HepG2 (cell line): Measurements from ENCODE around the gene ADD2. TPM values are rescaled to one million over a fixed set of nuclear protein-coding genes. Genes with fewer than 3 reads are reported as not detected.

Experiments
- ATAC-seq: fragments of 200-7000 bp; cut with Tn5 transposase; 3 replicates; pipeline ENCODE4 v1.9.1; 2020; ENCODE audit warnings: mild to moderate bottlenecking, moderate library complexity
- BruUV-seq: library from RNA; stranded (reverse); fragments of 400-500 nt; replicated peaks from 2 replicates; lab custom pipeline; 2021; lab: Mats Ljungman, UMichigan
- CTCF ChIA-PET: fragments of 300-600 bp; formaldehyde crosslinking; extraction: SDS; loops from one replicate; lab custom pipeline; 2021; ENCODE audit warnings: low total read pairs, inconsistent platforms, low intra/inter-chr PET ratio; lab: Yijun Ruan, JAX
- POLR2A ChIA-PET: fragments of 350-600 bp; sonication (Branson Sonifier 250); formaldehyde crosslinking; loops from one replicate; lab custom pipeline; 2020; ENCODE audit warnings: antibody characterized with exemption, inconsistent platforms; lab: Yijun Ruan, JAX
- DNase-seq: peaks from one replicate; pipeline ENCODE4 v3.0.0-alpha.2; 2015; ENCODE audit warnings: low spot score
- FAIRE-seq: peaks from 3 replicates; lab custom pipeline; 2011; peaks lifted over from hg19 to GRCh38; lab: Jason Lieb, UNC
- H2AFZ ChIP-seq: one replicate; pipeline ENCODE4 v1.6.1; 2011; ENCODE audit warnings: low read length, inconsistent platforms
- H3K27ac ChIP-seq: fragments of 300-600 bp; 3 replicates; pipeline ENCODE4 v1.8.0; 2011; ENCODE audit warnings: mixed run types, mild to moderate bottlenecking, mixed read lengths, low read length, inconsistent platforms; ENCODE audit not compliant: insufficient read depth; ENCODE audit errors: extremely low read length
- H3K27me3 ChIP-seq, 2 experiments: fragments of 200-600 bp in 1 of 2; 2 replicates in 1 of 2; 3 replicates in 1 of 2; pipeline versions ENCODE4 v1.6.0 to v1.8.0; 2011; ENCODE audit warnings: low read length in 2 of 2, mild to moderate bottlenecking in 2 of 2, moderate library complexity in 2 of 2, inconsistent platforms in 1 of 2; ENCODE audit not compliant: insufficient read depth in 2 of 2, control insufficient read depth in 1 of 2
- H3K36me3 ChIP-seq, 2 experiments: fragments of 200-600 bp in 1 of 2; replicated peaks in 1 of 2; 2 replicates in 1 of 2; 3 replicates in 1 of 2; pipeline versions ENCODE4 v1.5.1 to v1.8.0; 2011; ENCODE audit warnings: low read length in 2 of 2, inconsistent platforms in 1 of 2; ENCODE audit not compliant: insufficient read depth in 2 of 2, control insufficient read depth in 1 of 2
- H3K4me1 ChIP-seq: 2 replicates; pipeline ENCODE4 v1.5.1; 2012; ENCODE audit warnings: low read length, inconsistent platforms; ENCODE audit not compliant: insufficient read depth
- H3K4me2 ChIP-seq: 2 replicates; pipeline ENCODE4 v1.6.0; 2011; ENCODE audit warnings: low read depth, low read length, inconsistent platforms
- H3K4me3 ChIP-seq, 3 experiments: fragments of 200-600 bp in 1 of 3; sonication (generic), shearing (Covaris generic) in 1 of 3; replicated peaks in 1 of 3; 2 replicates each; pipeline ENCODE4 v1.5.1; 2011 to 2016; ENCODE audit warnings: low read length in 3 of 3, inconsistent platforms in 2 of 3, low read depth in 2 of 3, mild to moderate bottlenecking in 2 of 3, control low read depth in 1 of 3, mixed read lengths in 1 of 3; ENCODE audit not compliant: insufficient read depth in 1 of 3
- H3K79me2 ChIP-seq: one replicate; pipeline ENCODE4 v1.6.1; 2011; ENCODE audit warnings: low read length, inconsistent platforms; ENCODE audit not compliant: insufficient read depth
- H3K9ac ChIP-seq: 2 replicates; pipeline ENCODE4 v1.6.0; 2011; ENCODE audit warnings: mild to moderate bottlenecking, low read depth, low read length, inconsistent platforms; ENCODE audit not compliant: insufficient read depth
- H3K9me3 ChIP-seq: 2 replicates; pipeline ENCODE4 v1.5.1; 2012; ENCODE audit warnings: mild to moderate bottlenecking, low read length
- H4K20me1 ChIP-seq: 2 replicates; pipeline ENCODE4 v1.6.0; 2011; ENCODE audit warnings: inconsistent platforms, mild to moderate bottlenecking, low read length, moderate library complexity; ENCODE audit not compliant: insufficient read depth
- FOSL1 ChIP-seq: sonication (generic); formaldehyde crosslinking; IDR thresholded peaks from 2 replicates; pipeline ENCODE4 v1.9.0; 2021; ENCODE audit warnings: missing genetic modification reagents, borderline replicate concordance
- MAFF ChIP-seq: IDR thresholded peaks from 2 replicates; pipeline ENCODE4 v1.6.1; 2011; ENCODE audit warnings: low read depth, low read length, improper control_type of control experiment
- MAFK ChIP-seq, 2 experiments: IDR thresholded peaks in 1 of 2; conservative IDR thresholded peaks in 1 of 2; 2 replicates each; pipeline ENCODE4 v1.6.1; 2011; ENCODE audit warnings: improper control_type of control experiment in 2 of 2, low read length in 2 of 2
- PHF20 ChIP-seq: sonication (generic); formaldehyde crosslinking; IDR thresholded peaks from 2 replicates; pipeline ENCODE4 v1.5.0; 2020; ENCODE audit warnings: mild to moderate bottlenecking, missing genetic modification reagents
- RARA ChIP-seq: IDR thresholded peaks from 2 replicates; pipeline ENCODE4 v1.6.1; 2016; ENCODE audit warnings: missing genetic modification reagents, missing compliant biosample characterization
- SMAD3 ChIP-seq: sonication (generic); formaldehyde crosslinking; IDR thresholded peaks from 2 replicates; pipeline ENCODE4 v1.4.0; 2020; ENCODE audit warnings: missing genetic modification reagents
- SMC3 ChIP-seq: IDR thresholded peaks from 2 replicates; pipeline ENCODE4 v1.6.1; 2011; ENCODE audit warnings: low read length, improper control_type of control experiment
- STAG1 ChIP-seq: sonication (generic); formaldehyde crosslinking; IDR thresholded peaks from 2 replicates; pipeline ENCODE4 v1.4.0; 2020; ENCODE audit warnings: missing genetic modification reagents
- TP53 ChIP-seq: sonication (generic); formaldehyde crosslinking; conservative IDR thresholded peaks from 2 replicates; pipeline ENCODE4 v1.4.0; 2020; ENCODE audit warnings: missing genetic modification reagents
- U2AF2 ChIP-seq: fragments of 200-400 bp; formaldehyde crosslinking; IDR thresholded peaks from 2 replicates; pipeline ENCODE4 v1.6.1; 2017; ENCODE audit warnings: low read depth, mild to moderate bottlenecking, low read length
- USF2 ChIP-seq, 2 experiments: sonication (generic) in 1 of 2; formaldehyde crosslinking in 1 of 2; IDR thresholded peaks; 2 replicates each; pipeline versions ENCODE4 v1.5.1 to v1.6.1; 2011 to 2020; ENCODE audit warnings: borderline replicate concordance in 1 of 2, low read depth in 1 of 2, low read length in 1 of 2, mild to moderate bottlenecking in 1 of 2, missing genetic modification reagents in 1 of 2, moderate library complexity in 1 of 2
- ZFP91 ChIP-seq: sonication (generic); formaldehyde crosslinking; IDR thresholded peaks from 2 replicates; pipeline ENCODE4 v1.9.0; 2022; ENCODE audit warnings: missing genetic modification reagents, mild to moderate bottlenecking, borderline replicate concordance
- ZNF280D ChIP-seq: sonication (generic); formaldehyde crosslinking; IDR thresholded peaks from 2 replicates; pipeline ENCODE4 v1.5.1; 2020; ENCODE audit warnings: mild to moderate bottlenecking, missing genetic modification reagents
- ZNF644 ChIP-seq: IDR thresholded peaks from 2 replicates; pipeline ENCODE4 v1.6.1; 2016; ENCODE audit warnings: low read depth
- WGBS: methylation state at CpG from one replicate; pipeline ENCODE4 v1.1.6; 2017; ENCODE audit warnings: low lambda C conversion rate; 5-methylcytosine and 5-hydroxymethylcytosine counted together
- in situ Hi-C: cut with HindIII; loops from 2 replicates; pipeline ENCODE4 v1.10.0; 2017; ENCODE audit warnings: low pct_unique_long_range_greater_than_20kb; ENCODE audit not compliant: extremely low pct_ligation_motif_present
- intact Hi-C: fragments of 100-400 bp; cut with micrococcal nuclease; formaldehyde crosslinking; loops from one replicate; pipeline ENCODE4 v1.10.0; 2022; ENCODE audit not compliant: unreplicated experiment
- polyA plus RNA-seq, 8 experiments: library from polyadenylated mRNA; depleted of rRNA in 3 of 8; stranded (reverse) in 7 of 8; unstranded in 1 of 8; fragments of >200 nt; fragmentation: Illumina TruSeq in 4 of 8; extraction: Trizol in 4 of 8; gene quantifications; 2 replicates each; pipeline versions ENCODE4 v1.2.1 to v1.2.3, GENCODE V29; 2011 to 2016; ENCODE audit warnings: low read depth in 4 of 8, missing spikeins in 1 of 8, mixed read lengths in 1 of 8; ENCODE audit not compliant: insufficient read depth in 1 of 8
- total RNA-seq, 5 experiments: library from RNA; depleted of rRNA; stranded (reverse); fragments of >200 nt; fragmentation: Illumina TruSeq; extraction: Trizol; gene quantifications; 2 replicates each; pipeline ENCODE4 v1.2.3, GENCODE V29; 2016; ENCODE audit warnings: low read depth in 1 of 5

Gene ADD2
- total and polyA plus RNA-seq, 2 of the 13 experiments (the other 11 are each of a cell fraction or from before 2014, with no cell fraction given), result 0.05 to 0.13 TPM

GRCh38 chr2:70687461-70687795 is 80.6 kb downstream of the ADD2 start (continued):
- TF ChIP-seq SMAD3 (CRISPR knock-in tag) (no peak), U2AF2 (no peak), PHF20 (CRISPR knock-in tag) (no peak), ZNF280D (CRISPR knock-in tag) (no peak)

- intact Hi-C loops, result loop anchor here (1.0 kb wide), 1 partner anchor 98 kb away; no protein-coding TSS in a partner anchor
- Histone ChIP-seq H3K27me3 (peaks cover 0 to 28% of the 10 kb centered on the region in 2 experiments; a peak in 3 of 5 replicates), H3K9me3 (no peaks in the 10 kb centered on the region), H3K4me1 (peaks cover 4% of the 10 kb centered on the region; the same call in 1 of the 2 replicates), H3K4me3 (no peak overlapping the region), H3K27ac (no peak overlapping the region), H3K36me3 (no peaks in the 10 kb centered on the region), H3K4me2 (peak overlapping the region; percentile 30; the same call in 1 of the 2 replicates), H3K9ac (no peak overlapping the region), H4K20me1 (no peaks in the 10 kb centered on the region), H2AFZ (no peak overlapping the region), H3K79me2 (no peaks in the 10 kb centered on the region)
- CTCF ChIA-PET, result interaction anchor here (1.4 kb wide), 1 partner anchor 98 kb away, joined by 4 read pairs; no protein-coding TSS in a partner anchor
- POLR2A ChIA-PET, result interaction anchor here (1.1 kb wide), 1 partner anchor 382 kb away, joined by 3 read pairs; the partner anchor contains the start of gene NAGK
- peak; percentile 98 for ATAC-seq
- DNase-seq, result peak; percentile 48
- 25% methylated on average over 11 of the region's 11 CpGs for WGBS
- BruUV-seq, result no TSS peak
- in situ Hi-C loops, result no loop called here
- peak; percentile 47 for FAIRE-seq
- TF ChIP-seq RARA (CRISPR knock-in tag), result 0 out of 2 replicates have a peak, but pooled peaks have one; percentile 7
- peak; percentile 25; the same call in 1 of the 2 replicates for TF ChIP-seq SMC3
- 0 out of 2 replicates have a peak, but pooled peaks have one; percentile 38 for TF ChIP-seq ZNF644 (CRISPR knock-in tag)
- TF ChIP-seq MAFK (conservative IDR thresholded peaks at IDR 0.05 in 1 of 2, IDR thresholded peaks at IDR 0.05 in 1 of 2; ENCODE audit: low read length in 2 of 2), result peak; percentile 65 to 69
- peak; percentile 33; the same call in 1 of the 2 replicates for TF ChIP-seq MAFF
- peak; percentile 49 for TF ChIP-seq STAG1 (CRISPR knock-in tag)
- 0 out of 2 replicates have a peak, but pooled peaks have one; percentile 15 for TF ChIP-seq ZFP91 (CRISPR knock-in tag)
- no peak for TF ChIP-seq USF2 (IDR thresholded peaks at IDR 0.05; ENCODE audit: low read depth, low read length)
- TF ChIP-seq USF2 (CRISPR knock-in tag; IDR thresholded peaks at IDR 0.05; ENCODE audit: borderline replicate concordance), result no peak
- peak; percentile 62; the same call in 1 of the 2 replicates for TF ChIP-seq FOSL1
- no peak for TF ChIP-seq TP53 (CRISPR knock-in tag)
These were observed 81.2 kb downstream of the ADD2 start for GRCh38 chr2:70686577-70687460.
